ENCODE data around the gene SCLY.

DNA sequence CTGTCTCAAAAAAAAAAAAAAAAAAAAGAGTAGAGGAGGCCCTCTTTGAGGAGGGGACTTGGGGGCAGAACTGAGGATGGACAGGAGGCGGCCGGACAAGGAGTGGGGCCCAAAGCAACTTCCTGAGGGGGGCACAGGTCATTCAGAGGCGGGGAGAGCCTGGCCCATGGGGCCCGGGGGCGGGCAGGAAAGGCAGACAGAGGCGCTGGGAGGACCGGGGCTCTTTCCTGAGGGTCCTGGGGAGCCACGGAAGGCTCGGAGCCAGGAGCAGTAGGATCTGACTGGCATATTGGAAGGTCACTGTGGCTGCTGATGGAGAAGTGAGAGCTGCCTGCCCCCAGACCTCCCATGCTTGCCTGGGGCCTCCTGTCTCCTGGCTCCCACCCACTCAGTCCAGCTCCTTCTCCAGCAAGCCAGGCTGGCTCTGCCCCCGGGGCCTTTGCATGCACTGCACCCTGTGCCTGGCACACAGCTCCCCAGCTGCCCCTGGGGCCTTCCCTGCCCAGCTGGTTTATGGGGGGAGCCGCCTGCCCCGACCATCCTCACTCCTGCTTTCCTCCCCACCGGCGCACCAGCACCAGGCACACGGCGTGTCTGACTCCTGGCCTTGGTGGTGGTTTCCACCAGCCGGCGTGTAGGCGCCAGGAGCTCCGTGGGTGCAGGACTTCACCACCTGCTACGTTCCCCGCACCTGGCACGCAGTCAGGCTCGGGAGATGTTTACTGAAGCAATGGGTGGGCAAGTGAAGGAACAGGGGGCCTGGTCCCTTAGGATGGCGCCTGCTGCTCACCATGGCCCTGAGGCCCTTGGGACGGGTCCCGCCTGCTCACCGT lies 44.9 kb downstream of the SCLY start:
- TF ChIP-seq, protein P1, sequence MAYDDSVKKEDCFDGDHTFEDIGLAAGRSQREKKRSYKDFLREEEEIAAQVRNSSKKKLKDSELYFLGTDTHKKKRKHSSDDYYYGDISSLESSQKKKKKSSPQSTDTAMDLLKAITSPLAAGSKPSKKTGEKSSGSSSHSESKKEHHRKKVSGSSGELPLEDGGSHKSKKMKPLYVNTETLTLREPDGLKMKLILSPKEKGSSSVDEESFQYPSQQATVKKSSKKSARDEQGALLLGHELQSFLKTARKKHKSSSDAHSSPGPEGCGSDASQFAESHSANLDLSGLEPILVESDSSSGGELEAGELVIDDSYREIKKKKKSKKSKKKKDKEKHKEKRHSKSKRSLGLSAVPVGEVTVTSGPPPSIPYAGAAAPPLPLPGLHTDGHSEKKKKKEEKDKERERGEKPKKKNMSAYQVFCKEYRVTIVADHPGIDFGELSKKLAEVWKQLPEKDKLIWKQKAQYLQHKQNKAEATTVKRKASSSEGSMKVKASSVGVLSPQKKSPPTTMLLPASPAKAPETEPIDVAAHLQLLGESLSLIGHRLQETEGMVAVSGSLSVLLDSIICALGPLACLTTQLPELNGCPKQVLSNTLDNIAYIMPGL (CRISPR knock-in tag; IDR thresholded peaks at IDR 0.05), result no peak; the same call in 1 of the 2 replicates
- no peak for TF ChIP-seq ZNF416 (CRISPR knock-in tag; IDR thresholded peaks at IDR 0.05)
- TF ChIP-seq, protein P2, sequence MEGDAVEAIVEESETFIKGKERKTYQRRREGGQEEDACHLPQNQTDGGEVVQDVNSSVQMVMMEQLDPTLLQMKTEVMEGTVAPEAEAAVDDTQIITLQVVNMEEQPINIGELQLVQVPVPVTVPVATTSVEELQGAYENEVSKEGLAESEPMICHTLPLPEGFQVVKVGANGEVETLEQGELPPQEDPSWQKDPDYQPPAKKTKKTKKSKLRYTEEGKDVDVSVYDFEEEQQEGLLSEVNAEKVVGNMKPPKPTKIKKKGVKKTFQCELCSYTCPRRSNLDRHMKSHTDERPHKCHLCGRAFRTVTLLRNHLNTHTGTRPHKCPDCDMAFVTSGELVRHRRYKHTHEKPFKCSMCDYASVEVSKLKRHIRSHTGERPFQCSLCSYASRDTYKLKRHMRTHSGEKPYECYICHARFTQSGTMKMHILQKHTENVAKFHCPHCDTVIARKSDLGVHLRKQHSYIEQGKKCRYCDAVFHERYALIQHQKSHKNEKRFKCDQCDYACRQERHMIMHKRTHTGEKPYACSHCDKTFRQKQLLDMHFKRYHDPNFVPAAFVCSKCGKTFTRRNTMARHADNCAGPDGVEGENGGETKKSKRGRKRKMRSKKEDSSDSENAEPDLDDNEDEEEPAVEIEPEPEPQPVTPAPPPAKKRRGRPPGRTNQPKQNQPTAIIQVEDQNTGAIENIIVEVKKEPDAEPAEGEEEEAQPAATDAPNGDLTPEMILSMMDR (IDR thresholded peaks at IDR 0.05), result no peak
- TF ChIP-seq ZNF138 (CRISPR knock-in tag; conservative IDR thresholded peaks at IDR 0.05), result no peak
